HG03457 (cell line): Measurements from ENCODE around the gene POU2AF2.
A peak's percentile ranks its signal among the peaks of the same experiment; 100 is the strongest.
"Not testable (repeated sequence)": the region's sequence is repeated elsewhere in the genome, so short reads cannot be mapped to it uniquely, and the experiment has no call there.

Experiments used
- ATAC-seq: cut with Tn5 transposase; IDR thresholded peaks from one replicate; pipeline ENCODE4 v1.9.1; 2021; ENCODE audit warnings: moderate number of reproducible peaks; ENCODE audit not compliant: unreplicated experiment

Gene POU2AF2

GRCh38 chr11:111253630-111254029 lies 8.1 kb downstream of the POU2AF2 start:
- no peak for ATAC-seq

- ATAC-seq, result no peak
Observed at GRCh38 chr11:111258046-111258445, 12.5 kb downstream of the POU2AF2 start.

DNA sequence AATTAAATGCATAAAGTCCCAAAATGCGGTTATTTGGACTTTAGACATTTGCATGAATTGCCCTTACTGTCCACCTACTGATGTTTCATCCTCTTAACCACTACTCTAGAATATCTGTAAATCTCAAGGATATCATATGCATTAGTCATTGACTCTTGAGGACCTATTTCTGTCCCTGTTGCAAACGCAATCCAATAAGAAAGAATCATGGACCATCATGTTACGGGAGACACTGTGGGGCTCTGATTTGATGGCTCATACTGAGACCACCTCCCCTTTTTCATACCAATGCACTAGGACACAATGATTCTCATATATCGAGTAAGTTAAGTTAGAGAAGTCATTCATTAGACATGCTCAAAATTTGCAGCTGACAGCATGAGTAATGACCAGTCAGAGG lies 14.4 kb downstream of the POU2AF2 start:
- ATAC-seq, result no peak

- ATAC-seq, result no peak
Observed at GRCh38 chr11:111260811-111261210, 15.3 kb downstream of the POU2AF2 start.

DNA sequence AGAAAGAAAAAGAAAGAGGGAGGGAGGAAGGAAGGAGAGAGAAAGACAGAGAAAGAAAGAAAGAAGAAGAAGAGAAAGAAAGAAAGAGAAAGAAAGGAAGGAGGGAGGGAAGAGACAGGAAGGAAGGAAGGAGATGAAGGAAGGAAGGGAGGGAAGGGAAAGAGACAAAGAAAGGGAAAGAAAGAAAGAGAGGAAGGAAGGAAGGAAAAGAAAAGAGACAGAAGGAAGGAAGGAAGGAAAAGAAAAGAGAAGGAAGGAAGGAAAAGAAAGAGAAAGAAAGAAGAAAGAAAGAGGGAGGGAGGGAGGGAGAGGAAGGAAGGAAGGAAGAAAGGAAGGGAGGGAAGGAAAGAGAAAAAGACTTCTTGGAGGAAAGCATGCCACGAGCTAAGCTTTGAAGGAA lies 19.1 kb downstream of the POU2AF2 start:
- ATAC-seq, result no peak

DNA sequence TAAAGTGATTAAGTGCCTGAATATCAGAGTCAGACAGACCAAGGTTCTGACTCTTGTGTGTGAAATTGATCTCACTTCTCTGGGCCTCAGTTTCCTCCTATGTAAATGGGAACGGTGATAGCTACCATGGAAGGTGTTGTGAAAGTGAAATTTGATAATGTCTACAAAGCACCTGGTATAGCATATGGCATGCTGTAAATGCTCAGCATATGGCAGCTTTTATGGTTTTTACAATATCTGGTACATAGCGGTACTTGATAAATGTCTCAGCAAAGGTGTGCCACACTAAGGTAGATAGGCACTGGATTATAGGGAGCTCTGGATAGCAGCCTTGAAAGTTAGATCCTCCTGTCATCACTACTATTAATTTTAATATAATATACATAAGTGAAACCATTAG lies 19.9 kb downstream of the POU2AF2 start:
- no peak for ATAC-seq

GRCh38 chr11:111268303-111268702 lies 22.8 kb downstream of the POU2AF2 start:
- ATAC-seq, result not testable (repeated sequence)

- no peak for ATAC-seq
Observed at GRCh38 chr11:111269146-111269868, 23.8 kb downstream of the POU2AF2 start.

- no peak for ATAC-seq
Observed at GRCh38 chr11:111272420-111272819, 26.9 kb downstream of the POU2AF2 start.

GRCh38 chr11:111282562-111283075 lies 37.1 kb downstream of the POU2AF2 start:
- ATAC-seq, result no peak

- ATAC-seq, result no peak
Observed at GRCh38 chr11:111283945-111284481, 38.5 kb downstream of the POU2AF2 start.

- ATAC-seq, result no peak
Observed at GRCh38 chr11:111285189-111286091, 39.9 kb downstream of the POU2AF2 start.

GRCh38 chr11:111291764-111292163 lies 46.2 kb downstream of the POU2AF2 start:
- no peak for ATAC-seq

- ATAC-seq, result not testable (repeated sequence)
Observed at GRCh38 chr11:111292408-111292807, 46.9 kb downstream of the POU2AF2 start.

DNA sequence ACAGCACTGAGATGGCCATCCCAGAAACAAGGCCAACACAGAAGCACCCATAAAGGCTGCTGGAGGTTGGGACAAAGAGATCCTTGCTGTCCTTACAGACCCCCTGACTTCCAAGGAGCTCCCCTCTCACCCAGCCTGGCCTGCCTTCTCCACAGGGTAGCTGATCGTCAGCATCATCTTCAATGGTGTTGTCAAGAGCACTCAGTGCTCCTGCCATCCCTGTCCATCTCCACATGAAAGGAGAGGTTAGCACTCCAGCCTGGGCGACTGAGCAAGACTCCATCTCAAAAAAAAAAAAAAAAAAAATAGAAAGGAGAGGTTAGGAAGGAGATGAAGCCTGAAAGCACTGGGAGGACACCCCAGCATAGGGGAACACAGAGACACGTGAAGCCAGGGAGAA lies 50.7 kb downstream of the POU2AF2 start:
- ATAC-seq, result no peak

DNA sequence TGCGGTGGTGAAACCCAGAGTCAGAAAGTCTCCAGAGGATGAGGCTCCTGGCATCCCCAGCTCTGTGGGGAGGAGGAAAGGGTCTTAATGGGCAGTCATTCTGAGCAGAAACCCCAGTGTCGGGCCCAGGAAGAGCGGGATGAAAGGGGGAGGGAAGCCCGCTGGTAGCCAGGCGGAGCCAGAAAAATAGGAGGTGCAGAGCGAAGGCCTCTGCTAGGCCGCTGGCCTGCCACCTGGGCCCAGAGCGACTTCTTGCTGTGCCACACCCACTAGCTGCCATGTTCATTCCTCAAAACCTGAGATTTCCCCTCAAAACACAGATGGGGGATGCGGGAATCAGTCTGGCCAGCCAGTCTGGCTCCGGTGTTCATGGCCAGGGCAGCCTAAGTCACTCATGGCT lies 52.2 kb downstream of the POU2AF2 start:
- ATAC-seq, result no peak

DNA sequence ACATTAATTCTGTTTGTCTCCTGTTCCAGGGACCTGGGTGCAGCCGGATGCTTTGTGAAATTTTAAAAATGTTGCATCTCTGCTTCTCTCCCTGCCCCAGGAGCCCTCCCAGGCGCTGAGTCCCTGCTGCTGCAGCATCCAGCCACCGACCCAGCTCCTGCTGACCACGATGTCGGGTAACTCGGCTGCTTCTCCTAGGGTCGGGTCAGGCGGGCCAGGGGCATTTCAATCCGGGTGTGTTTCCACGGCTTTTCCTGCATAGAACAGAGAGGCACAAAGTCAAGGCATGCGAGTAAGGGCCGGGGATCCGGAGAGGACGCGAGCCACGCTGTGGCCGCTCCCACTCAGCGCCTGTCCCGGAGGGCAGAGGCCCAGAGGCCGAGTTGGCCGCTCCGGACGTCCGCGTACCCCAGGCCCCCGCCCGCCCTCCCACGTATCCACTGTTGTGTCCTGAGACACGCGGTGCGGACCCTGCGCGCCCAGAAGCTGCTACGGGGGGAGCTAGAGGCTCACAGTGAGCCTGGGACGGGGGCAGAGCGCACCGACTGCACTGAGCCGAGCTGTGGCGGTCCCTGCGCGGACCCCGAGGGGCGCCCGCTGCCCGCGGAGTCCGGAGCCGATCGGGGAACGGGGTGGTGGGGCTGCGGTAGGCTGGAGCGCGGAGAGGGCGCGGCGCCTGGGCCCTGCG lies 53.0 kb downstream of the POU2AF2 start, which contains the start of gene POU2AF3:
TSS of gene POU2AF3 (plus strand) at position 134 of the 688 bp plus-strand sequence. CDS start at position 170, 36 bp downstream.
- no peak for ATAC-seq

- ATAC-seq, result peak; percentile 51
Observed at GRCh38 chr11:111299101-111300026, 53.8 kb downstream of the POU2AF2 start.

- ATAC-seq, result no peak
Observed at GRCh38 chr11:111300569-111300968, 55.0 kb downstream of the POU2AF2 start.
